Mucosa of stomach (tissue), 1 donor: Measurements from ENCODE around the gene BCO1.
A peak's percentile ranks its signal among the peaks of the same experiment; 100 is the strongest.

ENCODE experiments used
- H3K27me3 ChIP-seq: one replicate; pipeline ENCODE4 v1.7.0; 2013; ENCODE audit warnings: mild to moderate bottlenecking, low read length; ENCODE audit not compliant: control insufficient read depth, insufficient read depth
- H3K36me3 ChIP-seq: one replicate; pipeline ENCODE4 v1.7.0; 2013; ENCODE audit warnings: low read length; ENCODE audit not compliant: control insufficient read depth, insufficient read depth
- H3K4me1 ChIP-seq: one replicate; pipeline ENCODE4 v1.7.0; 2013; ENCODE audit warnings: mild to moderate bottlenecking, low read length; ENCODE audit not compliant: control insufficient read depth, insufficient read depth
- H3K4me3 ChIP-seq: one replicate; pipeline ENCODE4 v1.7.0; 2013; ENCODE audit warnings: low read length
- H3K9ac ChIP-seq: one replicate; pipeline ENCODE4 v1.7.0; 2013; ENCODE audit warnings: mild to moderate bottlenecking, low read length, moderate library complexity
- H3K9me3 ChIP-seq: one replicate; pipeline ENCODE4 v1.7.0; 2013; ENCODE audit warnings: mild to moderate bottlenecking, low read length, moderate library complexity; ENCODE audit not compliant: control insufficient read depth
- donor health status: Pancreatic carcinoma.

BCO1 gene, protein sequence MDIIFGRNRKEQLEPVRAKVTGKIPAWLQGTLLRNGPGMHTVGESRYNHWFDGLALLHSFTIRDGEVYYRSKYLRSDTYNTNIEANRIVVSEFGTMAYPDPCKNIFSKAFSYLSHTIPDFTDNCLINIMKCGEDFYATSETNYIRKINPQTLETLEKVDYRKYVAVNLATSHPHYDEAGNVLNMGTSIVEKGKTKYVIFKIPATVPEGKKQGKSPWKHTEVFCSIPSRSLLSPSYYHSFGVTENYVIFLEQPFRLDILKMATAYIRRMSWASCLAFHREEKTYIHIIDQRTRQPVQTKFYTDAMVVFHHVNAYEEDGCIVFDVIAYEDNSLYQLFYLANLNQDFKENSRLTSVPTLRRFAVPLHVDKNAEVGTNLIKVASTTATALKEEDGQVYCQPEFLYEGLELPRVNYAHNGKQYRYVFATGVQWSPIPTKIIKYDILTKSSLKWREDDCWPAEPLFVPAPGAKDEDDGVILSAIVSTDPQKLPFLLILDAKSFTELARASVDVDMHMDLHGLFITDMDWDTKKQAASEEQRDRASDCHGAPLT

DNA sequence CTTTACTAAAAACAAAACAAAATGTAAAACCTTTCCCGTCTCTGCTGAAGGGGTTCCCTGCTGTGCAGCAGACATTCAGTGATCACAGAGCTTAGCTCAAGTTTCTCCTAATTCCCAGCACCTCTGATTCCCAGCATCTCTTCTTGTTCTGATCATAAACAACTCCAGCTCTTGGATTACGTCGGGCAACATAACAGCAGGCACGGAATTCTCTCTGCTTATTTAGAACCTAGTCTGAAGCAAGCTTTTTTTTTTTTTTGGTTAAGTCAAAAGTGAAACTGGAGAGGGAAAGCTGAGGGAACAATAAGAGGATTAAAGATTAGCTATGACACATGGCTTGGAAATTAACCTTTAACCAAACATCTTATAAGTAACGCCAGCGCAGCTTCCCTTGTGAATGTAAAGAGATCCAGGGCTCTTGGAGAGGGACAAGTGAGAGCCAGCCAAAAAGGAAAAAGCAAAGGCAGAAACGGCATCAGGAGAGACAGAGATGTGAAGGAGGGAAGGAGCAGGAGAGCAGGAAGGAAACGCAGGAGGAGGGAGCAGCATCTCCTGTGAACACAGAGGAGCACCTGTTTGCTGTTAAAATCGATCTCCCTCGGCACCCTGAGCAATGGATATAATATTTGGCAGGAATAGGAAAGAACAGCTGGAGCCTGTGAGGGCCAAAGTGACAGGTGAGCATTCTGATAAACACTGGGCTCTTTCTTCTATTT is at the start of gene BCO1:
Gene BCO1, plus strand, starts transcription at position 394 of the 716 bp plus-strand sequence. Its CDS starts 220 bp downstream, at position 614.
- Histone ChIP-seq H3K9ac (peak within 1 kb of the TSS; percentile 74), H3K9me3 (no peaks in the 10 kb centered on the region), H3K4me1 (peaks cover 7% of the 10 kb centered on the region), H3K36me3 (no peaks in the 10 kb centered on the region), H3K4me3 (peak within 1 kb of the TSS; percentile 60), H3K27me3 (no peaks in the 10 kb centered on the region)

DNA sequence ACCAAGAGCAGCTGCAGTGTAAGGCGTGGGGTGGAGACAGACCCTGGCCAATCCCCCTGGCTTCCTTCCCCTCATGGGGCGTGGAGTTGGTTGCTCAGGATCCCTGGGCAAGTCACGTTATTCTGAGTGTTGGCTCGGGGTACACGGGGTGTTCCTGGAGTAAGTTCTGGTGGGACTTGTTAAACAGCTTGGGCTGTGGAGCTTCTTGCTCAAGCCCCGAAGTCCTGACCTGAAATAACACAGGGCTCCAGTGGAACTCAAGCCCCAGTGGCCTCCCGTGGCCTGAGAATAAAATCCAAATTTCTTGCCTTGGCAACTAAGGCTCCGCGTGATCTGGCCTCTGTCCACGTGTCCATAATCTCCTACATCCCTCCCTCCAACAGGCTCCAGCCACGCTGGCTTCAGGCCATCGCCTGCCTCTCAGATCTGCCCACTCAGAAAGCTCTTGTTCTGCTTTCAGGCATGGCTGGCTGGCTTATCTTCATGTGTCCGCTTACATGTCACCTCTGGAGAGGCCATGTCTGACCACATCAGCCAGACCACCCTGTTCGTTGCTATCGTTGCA is 49.3 kb upstream of the BCO1 start:
- Histone ChIP-seq H3K4me3 (no peak overlapping the region), H3K36me3 (no peaks in the 10 kb centered on the region), H3K9ac (no peak overlapping the region), H3K4me1 (no peaks in the 10 kb centered on the region), H3K27me3 (peaks cover 3% of the 10 kb centered on the region), H3K9me3 (no peaks in the 10 kb centered on the region)

DNA sequence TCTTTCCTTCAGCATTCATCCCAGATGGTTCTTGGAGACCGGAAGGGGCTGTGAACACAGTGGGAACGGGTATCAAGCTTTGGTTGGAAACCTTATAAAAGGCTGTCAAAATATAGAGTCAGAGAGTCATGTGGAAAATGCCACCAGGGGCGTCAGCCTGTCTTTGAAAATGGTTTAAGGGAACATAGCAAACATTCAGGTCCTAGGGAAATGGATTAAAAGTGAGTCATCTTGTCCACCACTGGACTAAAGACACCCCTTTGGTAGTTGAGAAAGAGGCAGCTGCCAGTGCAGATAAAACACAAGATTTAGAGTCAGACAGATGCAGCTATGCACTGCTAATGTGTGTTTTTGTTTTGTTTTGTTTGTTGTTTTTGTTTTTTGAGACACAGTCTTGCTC is 47.8 kb upstream of the BCO1 start:
- no peak overlapping the region for H3K9ac ChIP-seq
- no peaks in the 10 kb centered on the region for H3K36me3 ChIP-seq
- no peaks in the 10 kb centered on the region for H3K9me3 ChIP-seq
- peaks cover 3% of the 10 kb centered on the region for H3K27me3 ChIP-seq
- H3K4me3 ChIP-seq: no peak overlapping the region
- H3K4me1 ChIP-seq: no peaks in the 10 kb centered on the region

DNA sequence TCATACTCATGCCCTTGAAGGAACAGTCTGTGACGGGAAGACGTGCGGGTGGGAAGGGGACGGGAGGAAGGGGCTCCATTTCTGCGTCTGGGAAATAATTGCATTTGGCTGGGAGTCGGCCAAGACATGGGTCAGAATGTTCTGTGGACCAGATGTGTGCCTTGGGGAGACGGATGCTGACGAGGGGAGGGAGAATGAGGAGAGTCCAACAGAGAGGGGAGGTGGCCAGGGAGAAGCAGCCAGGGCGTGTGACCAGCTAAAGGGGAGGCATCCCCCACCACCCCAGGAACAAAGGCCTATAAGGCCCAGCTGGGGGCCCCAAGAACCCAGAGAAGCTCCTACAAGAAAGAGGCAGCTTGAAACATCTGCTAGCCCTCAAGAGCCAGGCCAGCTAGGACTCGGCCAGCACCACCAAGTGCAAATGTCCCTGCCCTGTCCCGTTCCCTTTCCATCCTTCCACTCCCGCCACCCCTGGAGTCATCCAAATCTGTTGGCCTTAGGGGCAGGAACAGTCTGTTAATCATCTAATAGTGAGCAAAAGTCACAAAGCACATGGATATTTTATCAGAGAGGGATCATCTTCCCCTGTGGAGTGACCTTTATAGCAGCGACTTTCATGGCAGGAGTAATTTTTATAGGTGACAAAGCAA is 42.5 kb upstream of the BCO1 start:
- Histone ChIP-seq H3K4me1 (no peaks in the 10 kb centered on the region), H3K36me3 (no peaks in the 10 kb centered on the region), H3K4me3 (no peak overlapping the region), H3K9me3 (no peaks in the 10 kb centered on the region), H3K9ac (no peak overlapping the region), H3K27me3 (no peaks in the 10 kb centered on the region)

DNA sequence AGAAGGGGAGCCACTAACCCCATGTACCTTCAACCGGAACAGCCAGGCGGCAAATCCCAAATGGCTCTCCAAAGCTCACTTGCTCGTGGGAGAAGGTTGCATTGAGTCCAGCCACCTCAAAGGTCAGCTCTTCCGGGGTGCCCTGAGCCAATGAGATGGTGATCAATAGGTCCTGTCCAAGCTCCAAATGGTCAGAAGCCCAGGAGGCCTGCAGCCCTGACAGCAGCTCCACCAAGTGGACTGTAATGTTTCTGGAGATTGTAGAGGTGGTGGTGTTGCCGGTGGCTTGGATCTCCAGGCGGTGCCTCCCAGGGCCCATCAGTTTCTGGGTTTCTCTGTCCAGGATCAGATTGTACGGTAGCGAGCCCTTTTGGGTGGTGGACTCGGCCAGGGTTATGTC is 39.9 kb upstream of the BCO1 start:
- Histone ChIP-seq H3K9me3 (no peaks in the 10 kb centered on the region), H3K4me1 (no peaks in the 10 kb centered on the region), H3K4me3 (no peak overlapping the region), H3K9ac (no peak overlapping the region), H3K36me3 (no peaks in the 10 kb centered on the region), H3K27me3 (no peaks in the 10 kb centered on the region)

DNA sequence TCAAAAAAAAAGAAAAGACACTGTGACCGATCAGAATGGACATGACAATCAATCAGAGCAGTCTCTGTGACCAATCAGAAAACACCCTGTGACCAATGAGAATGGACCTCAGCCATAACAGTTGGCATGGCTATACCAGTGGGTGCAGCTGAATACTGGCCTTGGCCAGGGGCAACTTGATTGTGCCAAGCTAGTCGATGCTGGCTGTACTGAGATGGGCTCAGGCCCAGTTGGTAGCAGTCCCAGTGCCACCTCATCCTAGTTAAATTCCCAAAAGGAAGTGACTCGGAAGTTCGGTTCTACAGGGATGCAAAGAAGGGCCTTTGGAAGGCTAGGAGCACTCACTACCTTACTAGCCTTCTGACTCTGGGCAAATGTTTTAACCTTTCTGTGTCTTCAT is 37.2 kb upstream of the BCO1 start:
- Histone ChIP-seq H3K36me3 (no peaks in the 10 kb centered on the region), H3K9me3 (no peaks in the 10 kb centered on the region), H3K27me3 (no peaks in the 10 kb centered on the region), H3K9ac (no peak overlapping the region), H3K4me1 (peaks cover 4% of the 10 kb centered on the region), H3K4me3 (no peak overlapping the region)

DNA sequence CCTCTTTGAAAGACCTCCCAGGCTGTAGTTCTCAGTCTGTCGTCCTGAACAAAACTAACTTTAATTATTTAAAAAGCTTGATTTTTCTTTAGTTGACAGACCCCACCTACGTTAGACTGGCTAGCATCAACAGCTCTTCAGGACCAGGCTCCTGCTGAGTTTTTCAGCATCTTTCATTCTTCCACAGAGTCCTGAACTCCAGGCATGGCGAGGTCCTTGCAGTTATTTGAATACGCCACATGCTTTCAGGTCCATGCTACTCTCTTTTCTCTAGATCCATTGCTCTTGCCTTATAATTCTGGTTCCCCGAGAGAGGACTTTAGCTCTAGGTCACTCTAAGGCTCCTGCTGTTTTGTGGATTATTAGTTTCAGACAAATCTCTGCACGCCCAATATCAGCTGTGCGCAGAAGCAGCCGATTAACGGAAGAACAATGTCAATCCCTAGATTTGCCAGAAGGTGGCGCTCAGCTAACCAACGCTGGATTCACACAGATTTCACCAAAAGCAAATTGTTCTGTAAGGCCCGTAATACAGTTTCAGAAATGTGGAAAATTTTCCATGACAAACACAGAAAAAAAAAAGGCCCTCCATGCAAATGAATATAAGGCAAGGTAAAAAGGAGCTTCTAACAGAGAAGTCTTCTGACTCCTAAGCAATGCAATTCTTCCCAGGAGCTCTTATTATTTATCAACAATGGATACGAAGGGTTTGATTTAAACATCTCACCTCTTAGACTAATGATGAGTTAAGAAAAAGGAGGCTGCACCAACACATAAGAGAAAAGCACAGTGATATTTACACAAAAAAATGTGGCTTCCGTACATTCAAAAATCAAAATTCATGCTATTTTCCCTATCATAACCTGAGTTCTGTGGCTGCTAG is 33.5 kb upstream of the BCO1 start:
- H3K9ac ChIP-seq: no peak overlapping the region
- peaks cover 4% of the 10 kb centered on the region for H3K4me1 ChIP-seq
- no peak overlapping the region for H3K4me3 ChIP-seq
- no peaks in the 10 kb centered on the region for H3K27me3 ChIP-seq
- H3K36me3 ChIP-seq: no peaks in the 10 kb centered on the region
- no peaks in the 10 kb centered on the region for H3K9me3 ChIP-seq

DNA sequence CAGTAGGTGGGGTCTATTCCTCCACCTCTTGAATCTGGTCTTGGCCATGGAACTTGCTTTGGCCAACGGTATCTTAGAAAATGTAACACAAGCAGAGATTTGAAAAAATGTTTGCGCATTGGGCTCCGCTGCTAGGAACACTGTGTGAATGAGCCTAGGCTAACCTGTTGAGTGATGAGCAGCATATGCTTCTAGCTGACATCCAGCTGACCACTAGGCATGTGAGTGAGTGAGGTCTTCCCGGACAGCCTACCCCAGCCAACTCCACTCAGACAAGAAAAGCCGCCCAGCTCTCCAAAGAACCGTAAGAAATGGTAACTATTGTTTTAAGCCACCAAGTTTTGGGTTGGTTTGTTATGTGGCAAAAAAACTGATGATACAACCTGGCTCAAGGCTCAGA is 31.4 kb upstream of the BCO1 start:
- no peaks in the 10 kb centered on the region for H3K9me3 ChIP-seq
- H3K4me1 ChIP-seq: peaks cover 4% of the 10 kb centered on the region
- no peaks in the 10 kb centered on the region for H3K36me3 ChIP-seq
- H3K27me3 ChIP-seq: no peaks in the 10 kb centered on the region
- no peak overlapping the region for H3K4me3 ChIP-seq
- no peak overlapping the region for H3K9ac ChIP-seq

DNA sequence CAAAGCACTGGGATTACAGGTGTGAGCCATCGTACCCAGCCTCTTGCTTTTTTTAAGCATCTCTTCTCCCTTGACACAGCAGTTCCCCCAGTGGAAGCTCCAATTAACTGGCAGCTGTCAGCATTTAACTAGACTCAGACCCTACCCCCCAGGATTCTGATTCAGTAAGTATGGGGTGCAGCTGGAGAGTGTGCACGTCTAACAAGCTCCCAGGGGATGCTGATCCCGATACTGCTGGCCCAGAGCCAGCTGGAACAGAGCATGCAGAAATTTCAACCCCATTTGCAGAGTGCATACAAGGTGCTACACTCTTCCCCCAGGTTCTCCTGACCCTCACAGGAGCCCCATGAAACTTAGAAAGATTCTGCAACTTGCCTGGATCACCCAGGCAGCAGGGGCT is 27.7 kb upstream of the BCO1 start:
- H3K27me3 ChIP-seq: no peaks in the 10 kb centered on the region
- no peaks in the 10 kb centered on the region for H3K36me3 ChIP-seq
- H3K9me3 ChIP-seq: no peaks in the 10 kb centered on the region
- H3K9ac ChIP-seq: no peak overlapping the region
- no peak overlapping the region for H3K4me3 ChIP-seq
- no peaks in the 10 kb centered on the region for H3K4me1 ChIP-seq

DNA sequence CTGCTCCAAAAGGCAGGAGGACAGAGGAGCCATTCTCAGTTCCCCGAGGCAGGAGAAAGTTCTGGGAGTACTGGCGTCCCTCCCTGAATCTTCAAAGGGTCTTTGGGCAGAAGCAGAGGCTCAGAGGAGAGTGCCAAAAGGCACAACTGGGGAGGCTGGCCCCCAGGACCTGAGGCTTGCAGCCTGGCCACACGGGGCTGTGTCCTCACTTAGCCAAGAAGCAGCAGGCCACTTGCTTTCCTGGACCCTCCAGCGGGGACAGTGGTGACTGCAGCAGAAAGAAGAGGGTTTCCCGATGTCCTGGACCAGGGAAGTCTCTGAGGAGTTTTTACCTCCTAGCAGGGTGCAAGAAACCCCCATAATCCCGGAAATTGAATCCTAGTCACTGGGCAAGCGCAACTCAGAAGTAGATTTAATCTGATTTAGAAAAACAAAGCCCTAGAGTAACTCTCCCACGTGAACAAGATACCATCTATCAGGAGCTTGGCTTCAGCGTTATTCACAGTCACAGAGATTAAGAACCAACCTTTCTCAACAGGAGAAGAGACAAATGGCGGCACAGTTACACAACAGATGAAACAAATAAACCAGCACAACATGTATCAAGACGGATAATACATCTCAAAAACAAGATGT is 25.5 kb upstream of the BCO1 start:
- no peaks in the 10 kb centered on the region for H3K9me3 ChIP-seq

DNA sequence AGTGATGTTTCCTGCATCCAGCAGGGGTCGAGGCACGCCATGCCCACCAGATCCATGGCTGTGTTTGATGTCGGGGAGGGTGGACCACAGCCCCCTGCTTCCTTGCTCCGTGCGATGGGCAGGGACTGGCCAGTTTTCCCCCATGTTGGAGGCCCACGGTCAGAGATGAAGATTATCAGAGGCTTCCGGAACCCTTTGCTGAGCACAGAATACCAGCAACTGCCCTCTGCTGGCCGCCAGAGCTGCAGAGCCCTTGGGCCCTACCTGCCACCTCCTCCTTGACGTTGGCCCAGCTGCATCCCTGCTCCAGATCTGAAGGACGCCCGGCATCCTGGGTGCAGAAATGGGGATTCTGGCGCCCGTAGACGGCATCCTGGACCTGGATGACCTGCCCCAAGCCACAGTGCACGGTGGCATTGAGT is 23.7 kb upstream of the BCO1 start:
- H3K27me3 ChIP-seq: no peaks in the 10 kb centered on the region
- H3K36me3 ChIP-seq: no peaks in the 10 kb centered on the region
- H3K4me3 ChIP-seq: no peak overlapping the region
- no peak overlapping the region for H3K9ac ChIP-seq
- H3K4me1 ChIP-seq: no peaks in the 10 kb centered on the region
- H3K9me3 ChIP-seq: no peaks in the 10 kb centered on the region

More for the DNA sequence above, 25.5 kb upstream of the BCO1 start:
- H3K27me3 ChIP-seq: no peaks in the 10 kb centered on the region
- H3K4me1 ChIP-seq: no peaks in the 10 kb centered on the region
- no peak overlapping the region for H3K4me3 ChIP-seq
- no peak overlapping the region for H3K9ac ChIP-seq
- no peaks in the 10 kb centered on the region for H3K36me3 ChIP-seq
